Mesothelial cell of epicardium (in vitro differentiated cells): Measurements from ENCODE around the gene ATPAF2. TPM values are rescaled to one million over a fixed set of nuclear protein-coding genes. Genes with fewer than 3 reads are reported as not detected.
A peak's percentile ranks its signal among the peaks of the same experiment; 100 is the strongest.

Source experiments
- DNase-seq, 2 experiments: peaks; one replicate each; pipeline ENCODE4 v3.0.0; 2021; ENCODE audit warnings: low spot score in 2 of 2; ENCODE audit not compliant: unreplicated experiment in 2 of 2
- H3K27ac Mint-ChIP-seq: 2 replicates; pipeline ENCODE4 v1.8.0; 2021; ENCODE audit warnings: mixed read lengths
- H3K27me3 Mint-ChIP-seq: 2 replicates; pipeline ENCODE4 v1.8.0; 2021; ENCODE audit warnings: low read depth, mixed read lengths
- H3K36me3 Mint-ChIP-seq: 2 replicates; pipeline ENCODE4 v1.8.0; 2021; ENCODE audit warnings: mixed read lengths
- H3K4me1 Mint-ChIP-seq: 2 replicates; pipeline ENCODE4 v1.8.0; 2021; ENCODE audit warnings: mixed read lengths
- H3K4me3 Mint-ChIP-seq: 2 replicates; pipeline ENCODE4 v1.8.0; 2021; ENCODE audit warnings: mild to moderate bottlenecking, moderate library complexity, mixed read lengths
- H3K9me3 Mint-ChIP-seq: 2 replicates; pipeline ENCODE4 v1.8.0; 2021; ENCODE audit warnings: mixed read lengths
- CTCF ChIP-seq: fragments of 200-600 bp; sonication (generic); IDR thresholded peaks from one replicate; pipeline ENCODE4 v1.5.0; 2021; ENCODE audit warnings: antibody characterized with exemption; ENCODE audit not compliant: unreplicated experiment
- total RNA-seq: library from RNA; stranded (reverse); gene quantifications from 3 replicates; pipeline ENCODE4 v1.2.1, GENCODE V29; 2021

Gene ATPAF2
- total RNA-seq, 1 donor from 2014 or later: 29.9 TPM

GRCh38 chr17:18045691-18046350 lies 6.9 kb upstream of the ATPAF2 start:
- no peak overlapping the region for H3K27ac Mint-ChIP-seq
- no peak for DNase-seq
- peaks cover 16% of the 10 kb centered on the region for H3K36me3 Mint-ChIP-seq
- no peaks in the 10 kb centered on the region for H3K27me3 Mint-ChIP-seq
- H3K4me1 Mint-ChIP-seq: peaks cover 20% of the 10 kb centered on the region
- H3K4me3 Mint-ChIP-seq: no peak overlapping the region
- TF ChIP-seq CTCF: no peak
- no peaks in the 10 kb centered on the region for H3K9me3 Mint-ChIP-seq

- Mint-ChIP-seq H3K4me3 (no peak overlapping the region), H3K4me1 (peaks cover 28% of the 10 kb centered on the region), H3K9me3 (no peaks in the 10 kb centered on the region), H3K36me3 (peaks cover 12% of the 10 kb centered on the region), H3K27ac (no peak overlapping the region), H3K27me3 (no peaks in the 10 kb centered on the region)
- no peak for TF ChIP-seq CTCF
- no peak for DNase-seq
Measured at GRCh38 chr17:18044609-18045008, 5.6 kb upstream of the ATPAF2 start.

DNA sequence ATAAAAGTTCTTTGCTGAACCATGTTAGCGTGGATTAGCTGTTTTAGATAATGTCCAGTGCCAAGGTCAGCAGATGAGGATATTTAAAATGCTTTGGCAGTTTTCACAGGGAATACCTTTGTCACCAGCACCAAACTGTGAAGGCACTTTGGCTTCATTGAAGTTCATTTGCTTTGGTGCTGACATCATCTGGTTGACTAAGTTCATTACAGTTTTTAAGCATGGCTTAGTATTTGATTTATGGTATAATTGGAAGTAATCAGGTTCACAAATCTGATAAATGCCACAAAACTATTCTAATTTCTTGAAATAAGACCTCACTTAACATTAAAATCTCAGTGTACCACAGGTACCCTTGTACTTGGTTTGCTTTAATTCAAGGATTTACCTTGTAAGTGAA lies 4.5 kb upstream of the ATPAF2 start:
- no peak for DNase-seq
- Mint-ChIP-seq H3K9me3 (no peaks in the 10 kb centered on the region), H3K36me3 (peaks cover 10% of the 10 kb centered on the region), H3K4me1 (peaks cover 34% of the 10 kb centered on the region), H3K27ac (no peak overlapping the region), H3K4me3 (no peak overlapping the region), H3K27me3 (no peaks in the 10 kb centered on the region)
- peak; percentile 16 for TF ChIP-seq CTCF

GRCh38 chr17:18042983-18043382 lies 4.0 kb upstream of the ATPAF2 start:
- no peak for TF ChIP-seq CTCF
- Mint-ChIP-seq H3K27me3 (no peaks in the 10 kb centered on the region), H3K36me3 (peaks cover 8% of the 10 kb centered on the region), H3K9me3 (no peaks in the 10 kb centered on the region), H3K27ac (no peak overlapping the region), H3K4me1 (peaks cover 38% of the 10 kb centered on the region), H3K4me3 (no peak overlapping the region)
- no peak for DNase-seq

DNA sequence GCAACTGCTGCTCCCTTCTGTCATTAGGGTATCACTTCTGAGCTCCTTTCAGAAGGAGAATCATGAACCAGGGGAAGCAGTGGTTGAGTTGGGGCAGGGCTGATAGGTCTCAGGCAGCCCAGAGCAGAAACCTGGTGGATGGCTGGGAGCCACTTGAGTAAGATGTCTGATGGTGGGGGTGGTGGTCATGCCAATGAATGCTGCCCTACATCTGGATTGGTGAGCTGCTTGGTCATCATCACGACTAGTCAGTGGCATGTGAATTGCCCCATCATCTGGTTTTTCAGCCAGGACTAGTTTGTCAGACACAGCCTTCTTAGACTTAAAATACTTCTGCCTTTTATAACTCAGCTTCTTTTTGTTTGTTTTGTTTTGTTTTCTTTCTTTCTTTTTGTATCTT lies 2.8 kb upstream of the ATPAF2 start:
- TF ChIP-seq CTCF: no peak
- Mint-ChIP-seq H3K27me3 (no peaks in the 10 kb centered on the region), H3K27ac (no peak overlapping the region), H3K36me3 (peaks cover under 1% of the 10 kb centered on the region), H3K4me3 (peak overlapping the region; percentile 92), H3K4me1 (peaks cover 45% of the 10 kb centered on the region), H3K9me3 (no peaks in the 10 kb centered on the region)
- DNase-seq: no peak
